Medulla oblongata (tissue), 1 donor: ENCODE results near the gene OR56A4.
"Not testable (repeated sequence)": the region's sequence is repeated elsewhere in the genome, so short reads cannot be mapped to it uniquely, and the experiment has no call there.

ENCODE experiments used
- DNase-seq: peaks from one replicate; pipeline ENCODE4 v3.0.0-alpha.2; 2015; ENCODE audit errors: extremely low spot score

The OR56A4 gene

DNA sequence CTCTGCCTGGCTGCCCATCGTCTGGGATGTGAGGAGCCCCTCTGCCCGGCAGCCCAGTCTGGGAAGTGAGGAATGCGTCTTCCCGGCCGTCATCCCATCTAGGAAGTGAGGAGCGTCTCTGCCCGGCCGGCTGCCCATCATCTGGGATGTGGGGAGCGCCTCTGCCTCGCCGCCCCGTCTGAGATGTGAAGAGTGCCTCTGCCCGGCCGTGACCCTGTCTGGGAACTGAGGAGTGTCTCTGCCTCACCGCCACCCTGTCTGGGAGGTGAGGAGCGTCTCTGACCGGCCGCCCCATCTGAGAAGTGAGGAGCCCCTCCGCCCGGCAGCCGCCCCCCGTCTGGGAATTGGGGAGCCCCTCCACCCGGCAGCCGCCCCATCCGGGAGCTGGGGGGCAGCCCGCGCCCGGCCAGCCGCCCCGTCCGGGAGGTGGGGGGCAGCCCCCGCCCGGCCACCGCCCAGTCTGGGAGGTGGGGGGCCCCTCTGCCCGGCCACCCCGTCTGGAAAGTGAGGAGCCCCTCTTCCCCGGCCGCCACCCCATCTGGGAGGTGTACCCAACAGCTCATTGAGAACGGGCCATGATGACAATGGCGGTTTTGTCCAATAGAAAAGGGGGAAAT lies 45.9 kb downstream of the OR56A4 start:
- DNase-seq, result not testable (repeated sequence)

DNA sequence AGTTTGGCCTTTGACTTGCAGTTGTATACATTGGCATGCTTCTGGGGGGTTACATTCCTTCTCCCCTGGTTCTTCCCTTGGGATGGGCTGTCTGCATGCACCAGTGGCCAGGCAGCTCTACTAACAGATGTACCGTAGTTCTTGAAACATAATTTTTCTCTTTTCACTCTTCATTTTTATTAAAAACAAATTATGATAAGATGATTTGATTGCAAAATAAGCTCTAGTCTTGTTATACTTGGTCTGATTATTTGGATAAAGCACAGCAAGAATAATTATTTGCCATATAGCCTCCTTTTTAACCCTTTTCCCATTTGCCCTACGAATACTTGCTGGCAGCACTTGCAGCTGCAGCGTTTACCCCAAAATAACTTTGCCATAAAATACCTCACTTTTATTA lies 51.2 kb downstream of the OR56A4 start:
- no peak for DNase-seq
